EL (cell line): ENCODE results near the gene BRCA2.
A peak's percentile ranks its signal among the peaks of the same experiment; 100 is the strongest.

ENCODE experiments used
- DNase-seq: peaks from one replicate; pipeline ENCODE4 v3.0.0-alpha.2; 2016

BRCA2 gene

GRCh38 chr13:32430018-32430747 lies 114.9 kb downstream of the BRCA2 start:
- DNase-seq: no peak

- DNase-seq: no peak
These were observed 116.1 kb downstream of the BRCA2 start for GRCh38 chr13:32431361-32431760.

GRCh38 chr13:32432856-32433255 lies 117.5 kb downstream of the BRCA2 start:
- DNase-seq: no peak

GRCh38 chr13:32438871-32439270 lies 123.6 kb downstream of the BRCA2 start:
- no peak for DNase-seq

GRCh38 chr13:32443111-32443510 lies 127.8 kb downstream of the BRCA2 start:
- peak; percentile 19 for DNase-seq

- no peak for DNase-seq
These were observed 130.2 kb downstream of the BRCA2 start for GRCh38 chr13:32445461-32445860.

- DNase-seq: no peak
These were observed 130.9 kb downstream of the BRCA2 start for GRCh38 chr13:32446220-32446619.

GRCh38 chr13:32446773-32447465 lies 131.6 kb downstream of the BRCA2 start:
- DNase-seq: no peak

- no peak for DNase-seq
These were observed 132.8 kb downstream of the BRCA2 start for GRCh38 chr13:32447894-32448623.

- DNase-seq: no peak
These were observed 133.7 kb downstream of the BRCA2 start for GRCh38 chr13:32448972-32449371.
